HL-60 (cell line): Measurements from ENCODE around the gene CALU.

Source experiments
- DNase-seq, 2 experiments: peaks; one replicate each; pipeline ENCODE4 v3.0.0-alpha.2; 2010 to 2020; ENCODE audit warnings: low read depth in 1 of 2, low spot score in 1 of 2
- H3K27ac ChIP-seq: fragments of 250-450 bp; sonication (Bioruptor Pico); replicated peaks from 2 replicates; pipeline ENCODE4 v1.5.1; 2020; ENCODE audit warnings: mild to moderate bottlenecking, moderate library complexity
- H3K27me3 ChIP-seq: fragments of 250-450 bp; sonication (Bioruptor Pico); 2 replicates; pipeline ENCODE4 v1.5.1; 2021; ENCODE audit warnings: mild to moderate bottlenecking, moderate library complexity; ENCODE audit not compliant: insufficient read depth, poor library complexity, severe bottlenecking
- H3K4me3 ChIP-seq: replicated peaks from 2 replicates; pipeline ENCODE4 v1.5.1; 2011; ENCODE audit warnings: mild to moderate bottlenecking, control low read depth, low read length; ENCODE audit not compliant: insufficient read depth
- CTCF ChIP-seq: IDR thresholded peaks from one replicate; pipeline ENCODE4 v1.5.1; 2011; ENCODE audit warnings: low read length, control low read depth, inconsistent platforms; ENCODE audit not compliant: insufficient read depth
- GABPA ChIP-seq: IDR thresholded peaks from 2 replicates; pipeline ENCODE4 v1.6.1; 2012; ENCODE audit warnings: low read depth
- POLR2AphosphoS5 ChIP-seq: IDR thresholded peaks from 2 replicates; pipeline ENCODE4 v1.6.1; 2012; ENCODE audit warnings: low read depth
- SPI1 ChIP-seq: IDR thresholded peaks from 2 replicates; pipeline ENCODE4 v1.6.1; 2012; ENCODE audit warnings: low read depth, mild to moderate bottlenecking, borderline replicate concordance
- TF ChIP-seq, protein P1 (sequence below): IDR thresholded peaks from 2 replicates; pipeline ENCODE4 v1.6.1; 2012; ENCODE audit warnings: low read depth; ENCODE audit not compliant: insufficient replicate concordance

The CALU gene

DNA sequence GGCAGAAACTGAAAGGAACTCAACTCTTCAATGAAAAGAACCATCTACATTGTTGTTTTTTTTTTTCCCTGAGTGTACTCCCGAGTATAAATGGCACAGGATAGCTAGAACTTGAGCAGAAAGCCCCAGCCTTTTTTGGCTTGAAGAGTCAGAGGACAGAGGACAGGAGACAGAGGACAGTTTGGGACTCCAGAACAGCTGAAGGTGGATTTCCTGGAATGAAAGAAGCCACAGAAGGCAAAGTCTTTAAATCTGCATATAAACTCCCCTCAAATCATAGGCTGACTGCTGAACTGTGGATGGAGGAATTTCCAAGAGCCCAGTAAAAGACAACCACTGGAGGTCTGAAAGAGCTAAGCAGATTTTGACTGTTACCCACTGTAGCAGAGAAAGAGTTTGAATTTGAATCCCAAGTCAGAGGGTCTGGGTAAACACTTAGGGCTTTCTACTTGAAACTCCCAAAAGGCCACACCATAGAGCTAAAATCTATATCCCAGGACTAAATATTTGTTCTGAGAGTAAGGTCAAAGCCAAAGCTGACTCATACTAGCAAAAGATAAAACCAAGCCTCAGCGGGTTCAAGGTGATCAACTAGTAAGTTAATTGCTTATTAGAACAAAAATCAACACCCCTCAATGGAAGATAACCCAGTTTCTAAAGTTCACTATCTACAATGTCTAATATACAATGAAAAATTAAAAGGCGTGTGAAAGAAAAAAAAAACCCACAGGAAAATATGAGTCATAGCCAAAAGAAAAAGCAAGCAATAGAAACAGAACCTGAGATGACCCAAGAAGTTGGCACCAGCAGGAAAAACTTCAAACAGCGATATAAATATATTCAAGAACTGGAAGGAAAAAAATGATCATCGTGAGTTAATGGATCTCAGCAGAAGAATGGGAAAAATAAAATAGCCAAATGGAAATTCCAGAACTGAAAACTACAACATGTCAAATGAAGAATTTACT is 38.3 kb downstream of the CALU start:
- no peak for DNase-seq
- no peak for TF ChIP-seq POLR2AphosphoS5
- TF ChIP-seq, protein P1, sequence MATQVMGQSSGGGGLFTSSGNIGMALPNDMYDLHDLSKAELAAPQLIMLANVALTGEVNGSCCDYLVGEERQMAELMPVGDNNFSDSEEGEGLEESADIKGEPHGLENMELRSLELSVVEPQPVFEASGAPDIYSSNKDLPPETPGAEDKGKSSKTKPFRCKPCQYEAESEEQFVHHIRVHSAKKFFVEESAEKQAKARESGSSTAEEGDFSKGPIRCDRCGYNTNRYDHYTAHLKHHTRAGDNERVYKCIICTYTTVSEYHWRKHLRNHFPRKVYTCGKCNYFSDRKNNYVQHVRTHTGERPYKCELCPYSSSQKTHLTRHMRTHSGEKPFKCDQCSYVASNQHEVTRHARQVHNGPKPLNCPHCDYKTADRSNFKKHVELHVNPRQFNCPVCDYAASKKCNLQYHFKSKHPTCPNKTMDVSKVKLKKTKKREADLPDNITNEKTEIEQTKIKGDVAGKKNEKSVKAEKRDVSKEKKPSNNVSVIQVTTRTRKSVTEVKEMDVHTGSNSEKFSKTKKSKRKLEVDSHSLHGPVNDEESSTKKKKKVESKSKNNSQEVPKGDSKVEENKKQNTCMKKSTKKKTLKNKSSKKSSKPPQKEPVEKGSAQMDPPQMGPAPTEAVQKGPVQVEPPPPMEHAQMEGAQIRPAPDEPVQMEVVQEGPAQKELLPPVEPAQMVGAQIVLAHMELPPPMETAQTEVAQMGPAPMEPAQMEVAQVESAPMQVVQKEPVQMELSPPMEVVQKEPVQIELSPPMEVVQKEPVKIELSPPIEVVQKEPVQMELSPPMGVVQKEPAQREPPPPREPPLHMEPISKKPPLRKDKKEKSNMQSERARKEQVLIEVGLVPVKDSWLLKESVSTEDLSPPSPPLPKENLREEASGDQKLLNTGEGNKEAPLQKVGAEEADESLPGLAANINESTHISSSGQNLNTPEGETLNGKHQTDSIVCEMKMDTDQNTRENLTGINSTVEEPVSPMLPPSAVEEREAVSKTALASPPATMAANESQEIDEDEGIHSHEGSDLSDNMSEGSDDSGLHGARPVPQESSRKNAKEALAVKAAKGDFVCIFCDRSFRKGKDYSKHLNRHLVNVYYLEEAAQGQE: no peak
- TF ChIP-seq CTCF: no peak
- no peak for TF ChIP-seq GABPA
- no peak for TF ChIP-seq SPI1
- Histone ChIP-seq H3K27ac (no peak overlapping the region), H3K4me3 (no peak overlapping the region), H3K27me3 (no peaks in the 10 kb centered on the region)

DNA sequence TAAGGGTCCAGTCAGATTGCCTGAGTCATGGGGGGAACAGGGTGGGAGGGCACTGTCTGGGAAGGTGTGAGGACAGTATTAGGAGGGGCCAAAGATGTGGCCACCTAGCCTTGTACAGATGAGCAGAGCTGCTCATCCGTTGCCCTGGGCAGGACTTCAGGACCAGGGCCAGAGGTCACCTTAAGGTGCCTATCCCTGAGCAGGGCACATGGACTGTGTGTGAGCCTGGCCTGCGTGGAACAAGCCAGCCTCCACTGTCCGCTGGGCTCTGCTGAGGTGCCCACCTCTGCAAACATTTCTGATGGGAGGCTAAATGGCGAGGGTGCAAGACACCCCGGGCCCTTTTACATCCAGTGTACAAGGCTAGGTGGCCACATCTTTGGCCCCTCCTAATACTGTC is 39.8 kb downstream of the CALU start:
- Histone ChIP-seq H3K27me3 (no peaks in the 10 kb centered on the region), H3K27ac (no peak overlapping the region), H3K4me3 (no peak overlapping the region)
- no peak for DNase-seq
- TF ChIP-seq SPI1 (no peak), GABPA (no peak), CTCF (no peak)
- TF ChIP-seq, protein P1: peak; percentile 68

- TF ChIP-seq, protein P1: no peak
- no peak for TF ChIP-seq POLR2AphosphoS5
- no peak for TF ChIP-seq SPI1
- TF ChIP-seq GABPA: no peak
- TF ChIP-seq CTCF: no peak
- H3K27me3 ChIP-seq: no peaks in the 10 kb centered on the region
- DNase-seq: no peak
- no peak overlapping the region for H3K27ac ChIP-seq
- H3K4me3 ChIP-seq: no peak overlapping the region
These were observed 42.0 kb downstream of the CALU start for GRCh38 chr7:128781126-128781525.
